ENCODE measurements around the gene PDPN.

The PDPN gene

GRCh38 chr1:13604176-13604575, 20.5 kb downstream of the PDPN start:
- DNase-seq (ENCODE audit: low spot score): no peak
- in situ Hi-C loops (cut with MboI; ENCODE audit: low sequenced_read_pairs, unreplicated experiment): no loop called here
- no peak for TF ChIP-seq CTCF (IDR thresholded peaks at IDR 0.05; ENCODE audit: borderline replicate concordance, control extremely low read depth, extremely low read depth, insufficient read depth, missing control alignments)

- TF ChIP-seq CTCF (IDR thresholded peaks at IDR 0.05; ENCODE audit: borderline replicate concordance, control extremely low read depth, extremely low read depth, insufficient read depth, missing control alignments): no peak
- in situ Hi-C loops (cut with MboI; ENCODE audit: low sequenced_read_pairs, unreplicated experiment): no loop called here
- no peak for DNase-seq (ENCODE audit: low spot score)
Measured at GRCh38 chr1:13604721-13605120, 21.1 kb downstream of the PDPN start.

GRCh38 chr1:13605159-13605558, 21.5 kb downstream of the PDPN start:
- no peak for TF ChIP-seq CTCF (IDR thresholded peaks at IDR 0.05; ENCODE audit: borderline replicate concordance, control extremely low read depth, extremely low read depth, insufficient read depth, missing control alignments)
- in situ Hi-C loops (cut with MboI; ENCODE audit: low sequenced_read_pairs, unreplicated experiment): no loop called here
- no peak for DNase-seq (ENCODE audit: low spot score)

GRCh38 chr1:13607002-13607401, 23.4 kb downstream of the PDPN start:
- DNase-seq (ENCODE audit: low spot score): no peak
- in situ Hi-C loops (cut with MboI; ENCODE audit: low sequenced_read_pairs, unreplicated experiment): no loop called here
- TF ChIP-seq CTCF (IDR thresholded peaks at IDR 0.05; ENCODE audit: borderline replicate concordance, control extremely low read depth, extremely low read depth, insufficient read depth, missing control alignments): no peak

GRCh38 chr1:13616234-13616633, 32.6 kb downstream of the PDPN start:
- in situ Hi-C loops (cut with MboI; ENCODE audit: low sequenced_read_pairs, unreplicated experiment): no loop called here
- no peak for DNase-seq (ENCODE audit: low spot score)
- no peak for TF ChIP-seq CTCF (IDR thresholded peaks at IDR 0.05; ENCODE audit: borderline replicate concordance, control extremely low read depth, extremely low read depth, insufficient read depth, missing control alignments)

- no peak for TF ChIP-seq CTCF (IDR thresholded peaks at IDR 0.05; ENCODE audit: borderline replicate concordance, control extremely low read depth, extremely low read depth, insufficient read depth, missing control alignments)
- in situ Hi-C loops (cut with MboI; ENCODE audit: low sequenced_read_pairs, unreplicated experiment): no loop called here
- DNase-seq (ENCODE audit: low spot score): no peak
Measured at GRCh38 chr1:13617108-13617507, 33.5 kb downstream of the PDPN start.

GRCh38 chr1:13617773-13618172, 34.1 kb downstream of the PDPN start:
- no peak for TF ChIP-seq CTCF (IDR thresholded peaks at IDR 0.05; ENCODE audit: borderline replicate concordance, control extremely low read depth, extremely low read depth, insufficient read depth, missing control alignments)
- DNase-seq (ENCODE audit: low spot score): no peak
- in situ Hi-C loops (cut with MboI; ENCODE audit: low sequenced_read_pairs, unreplicated experiment): no loop called here
